HL-60 (cell line): Measurements from ENCODE around the gene ZBTB7C.

ENCODE experiments used
- DNase-seq, 2 experiments: peaks; one replicate each; pipeline ENCODE4 v3.0.0-alpha.2; 2010 to 2020; ENCODE audit warnings: low read depth in 1 of 2, low spot score in 1 of 2
- H3K27ac ChIP-seq: fragments of 250-450 bp; sonication (Bioruptor Pico); replicated peaks from 2 replicates; pipeline ENCODE4 v1.5.1; 2020; ENCODE audit warnings: mild to moderate bottlenecking, moderate library complexity
- H3K27me3 ChIP-seq: fragments of 250-450 bp; sonication (Bioruptor Pico); 2 replicates; pipeline ENCODE4 v1.5.1; 2021; ENCODE audit warnings: mild to moderate bottlenecking, moderate library complexity; ENCODE audit not compliant: insufficient read depth, poor library complexity, severe bottlenecking
- H3K4me3 ChIP-seq: replicated peaks from 2 replicates; pipeline ENCODE4 v1.5.1; 2011; ENCODE audit warnings: mild to moderate bottlenecking, control low read depth, low read length; ENCODE audit not compliant: insufficient read depth
- GABPA ChIP-seq: IDR thresholded peaks from 2 replicates; pipeline ENCODE4 v1.6.1; 2012; ENCODE audit warnings: low read depth
- POLR2AphosphoS5 ChIP-seq: IDR thresholded peaks from 2 replicates; pipeline ENCODE4 v1.6.1; 2012; ENCODE audit warnings: low read depth
- SPI1 ChIP-seq: IDR thresholded peaks from 2 replicates; pipeline ENCODE4 v1.6.1; 2012; ENCODE audit warnings: low read depth, mild to moderate bottlenecking, borderline replicate concordance
- TF ChIP-seq, protein P1 (sequence below): IDR thresholded peaks from one replicate; pipeline ENCODE4 v1.5.1; 2011; ENCODE audit warnings: low read length, control low read depth, inconsistent platforms; ENCODE audit not compliant: insufficient read depth
- TF ChIP-seq, protein P2 (sequence below): IDR thresholded peaks from 2 replicates; pipeline ENCODE4 v1.6.1; 2012; ENCODE audit warnings: low read depth; ENCODE audit not compliant: insufficient replicate concordance

ZBTB7C gene

DNA sequence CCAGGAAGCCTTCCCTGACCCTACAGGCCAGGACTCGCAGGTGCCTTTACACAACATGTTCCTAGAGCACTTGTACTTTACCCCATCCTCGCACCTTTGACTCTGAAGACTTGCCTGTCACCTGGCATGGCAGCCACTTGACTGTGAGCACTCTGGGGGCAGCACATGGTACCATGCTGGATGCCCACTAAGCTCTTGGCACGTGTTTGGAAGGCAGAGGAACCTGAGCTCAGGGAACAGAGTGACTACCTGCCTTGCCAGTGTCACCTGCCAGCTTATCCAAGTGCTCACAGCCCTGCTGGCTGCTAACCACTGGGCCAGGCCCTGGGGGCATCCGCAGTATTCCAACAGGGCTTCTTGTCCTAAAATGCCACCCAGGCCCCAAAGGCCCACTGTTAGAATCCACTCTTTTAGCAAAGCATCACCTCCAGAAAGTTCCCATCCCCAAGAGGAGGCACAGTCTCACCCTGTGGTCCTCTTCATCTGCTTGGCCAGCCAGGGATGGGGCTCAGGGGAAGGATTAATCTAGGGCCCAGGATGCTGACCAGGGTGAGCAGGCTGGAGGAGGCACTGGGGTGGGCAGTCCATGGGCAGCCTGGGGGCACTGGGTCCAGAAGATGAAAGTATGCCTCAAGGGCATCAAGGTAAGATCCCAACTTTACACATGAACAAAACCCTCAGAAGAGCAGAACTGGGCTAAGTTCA is 57.0 kb downstream of the ZBTB7C start:
- Histone ChIP-seq H3K27ac (no peak overlapping the region), H3K4me3 (no peak overlapping the region), H3K27me3 (no peaks in the 10 kb centered on the region)
- no peak for TF ChIP-seq SPI1
- no peak for DNase-seq

DNA sequence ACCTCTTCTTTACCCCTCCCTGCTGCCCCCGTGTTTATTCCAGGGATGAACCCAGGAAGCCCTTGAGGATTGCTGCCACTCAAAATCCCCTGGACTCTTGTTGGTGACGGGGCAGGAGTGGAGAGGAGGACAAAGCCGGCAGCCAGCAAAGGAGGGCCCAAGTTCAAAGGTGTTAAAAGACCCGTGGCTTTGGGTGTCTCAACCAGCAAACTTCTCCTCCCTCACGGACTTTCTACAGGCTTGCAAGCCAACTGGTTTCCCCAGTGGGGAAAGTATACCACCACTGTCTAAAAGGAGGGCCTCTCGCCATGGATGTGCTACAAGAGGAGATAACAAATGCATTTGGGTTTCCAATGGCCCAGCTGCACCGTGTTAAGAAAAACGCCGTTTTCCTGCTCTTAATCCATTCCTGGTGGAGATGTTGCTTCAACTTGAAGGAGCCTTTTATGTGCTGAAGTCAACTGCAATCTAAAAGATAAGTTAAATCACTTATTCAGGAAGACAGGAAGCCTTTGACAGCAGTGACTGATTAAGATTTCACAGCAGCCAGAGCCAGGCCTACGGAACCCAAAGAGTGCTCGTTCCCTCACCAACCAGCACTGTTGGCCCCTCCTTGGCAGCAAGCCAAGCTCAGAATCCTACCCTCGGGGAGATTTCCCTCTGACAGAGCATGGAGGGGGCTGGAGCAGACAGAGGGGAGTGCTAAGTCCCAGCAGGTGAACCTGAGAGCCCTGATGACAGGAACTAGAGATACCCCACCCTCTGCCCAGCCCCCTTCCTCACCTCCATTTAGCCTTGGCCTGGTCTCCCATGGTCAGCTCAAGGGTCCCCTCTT is 57.8 kb downstream of the ZBTB7C start:
- no peak for DNase-seq
- Histone ChIP-seq H3K4me3 (no peak overlapping the region), H3K27me3 (no peaks in the 10 kb centered on the region), H3K27ac (no peak overlapping the region)
- no peak for TF ChIP-seq GABPA
- TF ChIP-seq POLR2AphosphoS5: no peak
- TF ChIP-seq, protein P1, sequence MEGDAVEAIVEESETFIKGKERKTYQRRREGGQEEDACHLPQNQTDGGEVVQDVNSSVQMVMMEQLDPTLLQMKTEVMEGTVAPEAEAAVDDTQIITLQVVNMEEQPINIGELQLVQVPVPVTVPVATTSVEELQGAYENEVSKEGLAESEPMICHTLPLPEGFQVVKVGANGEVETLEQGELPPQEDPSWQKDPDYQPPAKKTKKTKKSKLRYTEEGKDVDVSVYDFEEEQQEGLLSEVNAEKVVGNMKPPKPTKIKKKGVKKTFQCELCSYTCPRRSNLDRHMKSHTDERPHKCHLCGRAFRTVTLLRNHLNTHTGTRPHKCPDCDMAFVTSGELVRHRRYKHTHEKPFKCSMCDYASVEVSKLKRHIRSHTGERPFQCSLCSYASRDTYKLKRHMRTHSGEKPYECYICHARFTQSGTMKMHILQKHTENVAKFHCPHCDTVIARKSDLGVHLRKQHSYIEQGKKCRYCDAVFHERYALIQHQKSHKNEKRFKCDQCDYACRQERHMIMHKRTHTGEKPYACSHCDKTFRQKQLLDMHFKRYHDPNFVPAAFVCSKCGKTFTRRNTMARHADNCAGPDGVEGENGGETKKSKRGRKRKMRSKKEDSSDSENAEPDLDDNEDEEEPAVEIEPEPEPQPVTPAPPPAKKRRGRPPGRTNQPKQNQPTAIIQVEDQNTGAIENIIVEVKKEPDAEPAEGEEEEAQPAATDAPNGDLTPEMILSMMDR: no peak
- TF ChIP-seq, protein P2, sequence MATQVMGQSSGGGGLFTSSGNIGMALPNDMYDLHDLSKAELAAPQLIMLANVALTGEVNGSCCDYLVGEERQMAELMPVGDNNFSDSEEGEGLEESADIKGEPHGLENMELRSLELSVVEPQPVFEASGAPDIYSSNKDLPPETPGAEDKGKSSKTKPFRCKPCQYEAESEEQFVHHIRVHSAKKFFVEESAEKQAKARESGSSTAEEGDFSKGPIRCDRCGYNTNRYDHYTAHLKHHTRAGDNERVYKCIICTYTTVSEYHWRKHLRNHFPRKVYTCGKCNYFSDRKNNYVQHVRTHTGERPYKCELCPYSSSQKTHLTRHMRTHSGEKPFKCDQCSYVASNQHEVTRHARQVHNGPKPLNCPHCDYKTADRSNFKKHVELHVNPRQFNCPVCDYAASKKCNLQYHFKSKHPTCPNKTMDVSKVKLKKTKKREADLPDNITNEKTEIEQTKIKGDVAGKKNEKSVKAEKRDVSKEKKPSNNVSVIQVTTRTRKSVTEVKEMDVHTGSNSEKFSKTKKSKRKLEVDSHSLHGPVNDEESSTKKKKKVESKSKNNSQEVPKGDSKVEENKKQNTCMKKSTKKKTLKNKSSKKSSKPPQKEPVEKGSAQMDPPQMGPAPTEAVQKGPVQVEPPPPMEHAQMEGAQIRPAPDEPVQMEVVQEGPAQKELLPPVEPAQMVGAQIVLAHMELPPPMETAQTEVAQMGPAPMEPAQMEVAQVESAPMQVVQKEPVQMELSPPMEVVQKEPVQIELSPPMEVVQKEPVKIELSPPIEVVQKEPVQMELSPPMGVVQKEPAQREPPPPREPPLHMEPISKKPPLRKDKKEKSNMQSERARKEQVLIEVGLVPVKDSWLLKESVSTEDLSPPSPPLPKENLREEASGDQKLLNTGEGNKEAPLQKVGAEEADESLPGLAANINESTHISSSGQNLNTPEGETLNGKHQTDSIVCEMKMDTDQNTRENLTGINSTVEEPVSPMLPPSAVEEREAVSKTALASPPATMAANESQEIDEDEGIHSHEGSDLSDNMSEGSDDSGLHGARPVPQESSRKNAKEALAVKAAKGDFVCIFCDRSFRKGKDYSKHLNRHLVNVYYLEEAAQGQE: no peak
- no peak for TF ChIP-seq SPI1

DNA sequence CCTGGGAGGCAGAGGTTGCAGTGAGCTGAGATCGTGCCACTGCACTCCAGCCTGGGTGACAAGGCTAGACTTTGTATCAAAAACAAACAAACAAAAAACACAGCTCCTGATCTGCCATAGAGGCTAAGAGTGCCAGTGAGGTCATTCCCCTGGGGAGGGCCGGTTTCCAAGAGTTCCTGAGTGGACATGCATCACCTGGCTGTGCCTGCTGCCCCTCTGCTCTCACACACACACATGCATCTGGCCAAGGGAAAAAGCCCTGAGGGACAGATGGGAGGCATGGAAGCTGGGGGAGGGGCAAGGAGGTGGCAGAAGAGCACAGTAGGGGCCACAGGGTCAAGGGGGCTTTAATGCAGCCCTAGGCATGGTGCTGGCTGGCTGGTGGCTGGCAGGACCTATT is 60.4 kb downstream of the ZBTB7C start:
- Histone ChIP-seq H3K27ac (no peak overlapping the region), H3K27me3 (no peaks in the 10 kb centered on the region), H3K4me3 (no peak overlapping the region)
- no peak for DNase-seq
- TF ChIP-seq GABPA (no peak), SPI1 (no peak), POLR2AphosphoS5 (no peak)
- TF ChIP-seq, protein P1: no peak
- TF ChIP-seq, protein P2: no peak

DNA sequence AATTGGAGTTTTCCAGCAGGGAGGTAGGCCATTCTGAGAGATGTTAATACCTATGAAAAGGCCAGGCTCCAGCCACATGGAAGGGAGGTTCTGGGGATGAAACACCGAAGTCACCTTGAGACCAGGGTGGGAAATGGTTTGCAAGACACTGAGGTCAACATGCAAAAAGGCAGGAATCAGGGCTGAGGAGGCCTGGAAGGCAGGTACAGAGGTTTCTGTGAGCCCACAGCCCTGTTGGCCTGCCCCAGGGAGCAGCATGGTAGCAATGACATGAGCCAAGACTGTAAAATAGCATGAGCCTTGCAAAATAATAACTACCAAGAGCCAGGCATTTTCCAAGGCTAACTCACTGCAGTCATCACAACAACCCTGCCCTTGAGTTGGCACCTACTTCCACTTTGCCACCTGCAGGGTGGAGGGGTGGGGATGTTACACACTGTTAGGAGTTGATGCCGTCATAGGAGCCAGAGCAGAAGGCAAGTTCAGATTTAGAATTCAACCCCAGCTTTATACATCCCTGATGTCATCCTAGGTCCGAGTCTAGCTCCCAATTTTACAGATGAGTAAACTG is 61.3 kb downstream of the ZBTB7C start:
- TF ChIP-seq SPI1 (no peak), GABPA (no peak), POLR2AphosphoS5 (no peak)
- TF ChIP-seq, protein P2: no peak
- TF ChIP-seq, protein P1: no peak
- no peak overlapping the region for H3K27ac ChIP-seq
- no peak for DNase-seq

More for the DNA sequence above, 61.3 kb downstream of the ZBTB7C start:
- Histone ChIP-seq H3K27me3 (peaks cover under 1% of the 10 kb centered on the region), H3K4me3 (no peak overlapping the region)
